GM18951 (cell line): Measurements from ENCODE around the gene ATG2A.
A peak's percentile ranks its signal among the peaks of the same experiment; 100 is the strongest.

Experiments used
- POLR2A ChIP-seq: IDR thresholded peaks from 4 replicates; pipeline ENCODE4 v1.6.1; 2011; ENCODE audit warnings: mild to moderate bottlenecking; ENCODE audit not compliant: insufficient read length, insufficient read depth; ENCODE audit errors: extremely low read depth
- in situ Hi-C: fragments of 300-500 bp; cut with MboI; formaldehyde crosslinking; loops from one replicate; pipeline ENCODE4 v1.12.0; 2022; ENCODE audit warnings: low sequenced_read_pairs, mixed read lengths, inconsistent platforms; ENCODE audit not compliant: unreplicated experiment

ATG2A gene

DNA sequence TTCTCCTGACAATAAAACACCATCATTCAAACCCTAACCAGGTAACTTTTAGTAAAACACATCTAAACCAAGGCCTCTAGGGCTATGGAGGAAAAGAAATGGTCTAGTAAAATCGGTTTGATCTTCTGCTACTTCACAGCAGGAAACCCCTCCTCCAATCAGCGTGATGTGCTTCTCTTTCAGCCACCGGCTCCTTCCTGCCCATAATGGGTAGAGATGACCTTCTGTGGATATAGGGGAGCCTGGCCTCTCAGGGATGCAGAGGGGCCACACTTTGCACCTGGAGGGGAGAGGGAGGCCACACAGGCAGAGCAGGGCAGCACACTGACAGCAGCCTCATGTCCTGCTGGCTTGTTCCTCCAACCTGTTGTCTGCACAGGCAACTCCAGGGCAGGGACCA lies 45.5 kb downstream of the ATG2A start:
- TF ChIP-seq POLR2A = no peak
- in situ Hi-C loops = no loop called here

DNA sequence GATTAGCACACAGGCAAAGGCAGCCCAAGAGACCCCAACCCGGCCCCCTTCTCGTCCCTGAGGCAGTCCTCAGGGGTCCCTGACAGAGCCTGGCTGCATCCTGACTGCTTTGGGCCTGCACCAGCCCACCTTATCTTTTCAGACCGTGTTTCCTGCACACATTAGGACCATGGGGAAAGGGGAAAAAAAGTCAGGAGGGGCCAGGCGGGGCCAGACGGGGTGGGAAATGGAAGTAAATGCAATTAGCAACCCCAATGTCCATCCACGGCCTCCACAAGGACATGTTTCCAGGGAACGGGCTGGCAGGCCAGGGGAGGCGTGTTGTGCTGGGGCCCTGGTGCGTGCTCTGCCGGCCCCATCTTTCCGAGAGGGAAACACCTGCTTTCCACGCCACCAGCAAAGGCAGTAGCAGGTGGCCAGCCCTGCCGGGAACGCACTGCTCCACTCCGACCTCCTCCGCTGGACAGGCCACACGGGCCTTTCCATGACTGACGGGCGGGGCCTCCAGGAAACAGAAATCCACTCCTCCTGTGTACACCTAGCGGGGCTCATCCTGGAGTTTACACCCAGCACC lies 46.0 kb downstream of the ATG2A start:
- in situ Hi-C loops = no loop called here
- TF ChIP-seq POLR2A = no peak

DNA sequence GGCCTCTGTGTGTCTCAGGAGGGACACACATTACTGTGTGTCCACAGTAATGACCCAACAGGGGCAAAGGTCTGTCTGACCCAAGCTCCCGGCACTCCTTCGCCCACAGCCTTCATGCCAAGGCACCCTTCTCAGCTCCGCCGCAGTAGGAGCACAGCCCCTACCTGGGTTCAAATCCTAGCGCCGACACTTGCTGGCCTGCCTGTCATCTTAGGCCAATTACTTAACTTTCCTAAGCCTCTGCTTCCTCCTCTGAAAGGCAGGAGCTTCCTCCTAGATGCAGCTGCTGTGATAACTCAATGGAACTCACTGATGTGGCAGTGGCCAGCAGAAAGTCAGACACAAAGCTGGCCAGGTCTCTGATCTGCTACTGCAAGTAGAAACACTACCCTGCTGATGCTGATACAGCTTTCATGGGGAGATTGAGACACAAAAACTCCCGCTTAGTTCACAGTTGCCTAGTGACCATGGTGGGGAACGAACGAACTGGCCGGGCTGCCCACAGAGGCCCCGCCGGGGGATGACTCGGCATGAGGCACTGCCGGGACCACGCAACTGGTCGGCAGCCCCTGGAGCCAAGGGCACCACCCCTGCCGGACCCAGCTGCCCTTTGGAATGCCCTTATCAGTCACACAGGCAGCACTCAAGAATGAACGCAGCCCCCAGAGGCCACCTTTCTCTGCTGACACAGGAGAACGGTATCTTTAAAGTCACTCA lies 46.7 kb downstream of the ATG2A start:
- in situ Hi-C loops = no loop called here
- no peak for TF ChIP-seq POLR2A

DNA sequence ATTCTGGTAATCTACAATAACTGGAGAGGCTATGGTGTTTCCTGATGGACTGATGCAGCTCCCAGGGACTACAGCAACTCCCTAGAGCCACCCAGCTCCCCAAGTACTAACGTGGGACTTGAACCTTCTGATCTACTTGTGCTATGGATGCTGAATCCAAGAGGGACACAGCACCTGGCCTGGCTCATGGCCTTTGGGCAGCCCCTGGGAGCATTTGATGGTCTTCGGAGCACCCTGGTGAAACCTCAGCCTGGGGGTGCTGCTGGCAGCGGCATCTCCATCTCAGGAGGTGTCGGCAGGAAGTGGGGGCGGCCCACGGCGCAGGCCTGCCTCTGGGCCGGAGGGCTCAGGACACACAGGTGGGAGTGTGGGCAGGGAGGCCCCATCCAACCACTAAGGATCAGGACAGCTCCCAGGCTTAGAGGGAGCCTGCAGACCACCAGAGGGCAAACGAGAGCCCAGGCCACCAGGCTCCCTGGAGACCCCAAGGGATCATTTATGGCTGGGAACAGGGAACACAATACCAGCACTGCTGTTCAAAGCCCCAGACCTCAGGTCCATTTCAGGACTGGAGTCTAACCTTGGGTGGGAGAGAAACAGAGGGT lies 47.3 kb downstream of the ATG2A start:
- in situ Hi-C loops = no loop called here

GRCh38 chr11:64868904-64869570 lies 48.0 kb downstream of the ATG2A start:
- no peak for TF ChIP-seq POLR2A
- in situ Hi-C loops = no loop called here

More for the DNA sequence above, 47.3 kb downstream of the ATG2A start:
- no peak for TF ChIP-seq POLR2A

DNA sequence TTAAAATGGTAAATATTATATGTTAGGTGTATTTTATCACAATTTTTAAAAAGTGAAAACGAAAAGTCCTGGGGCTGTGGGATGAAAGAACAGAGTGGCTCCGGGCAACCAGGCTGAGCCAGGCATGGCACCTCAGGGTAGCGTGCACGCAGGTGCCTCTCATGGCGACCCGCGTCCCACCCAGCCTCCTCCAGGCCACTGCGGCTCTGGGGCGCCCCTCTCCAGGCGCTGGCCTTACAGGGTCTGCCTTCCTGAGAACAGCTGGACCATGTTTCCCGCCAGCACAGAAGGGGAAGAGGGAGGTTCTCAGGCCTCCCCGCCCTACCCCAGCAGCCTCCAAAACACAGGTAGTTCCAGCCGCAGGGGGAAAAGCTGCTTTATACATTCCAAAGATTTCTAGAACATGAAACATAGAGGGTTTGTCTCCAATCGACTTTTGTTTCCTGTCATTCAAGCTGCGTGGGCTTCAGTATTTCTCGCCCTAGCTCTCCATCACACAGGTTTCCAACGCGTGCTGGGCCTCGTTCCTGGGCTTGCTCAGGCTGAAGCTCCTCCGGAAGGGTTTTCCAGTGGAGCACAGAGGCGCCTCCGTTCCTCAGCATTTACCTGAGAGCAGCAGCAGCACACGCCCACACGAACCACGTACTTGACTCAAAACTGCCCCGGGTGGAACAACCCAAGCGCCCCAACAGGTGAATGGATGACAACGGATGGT lies 49.1 kb downstream of the ATG2A start:
- TF ChIP-seq POLR2A = no peak
- in situ Hi-C loops = no loop called here

GRCh38 chr11:64866173-64866491 lies 50.9 kb downstream of the ATG2A start:
- in situ Hi-C loops = no loop called here
- no peak for TF ChIP-seq POLR2A

GRCh38 chr11:64865286-64866172 lies 51.5 kb downstream of the ATG2A start:
- no peak for TF ChIP-seq POLR2A
- in situ Hi-C loops = no loop called here

DNA sequence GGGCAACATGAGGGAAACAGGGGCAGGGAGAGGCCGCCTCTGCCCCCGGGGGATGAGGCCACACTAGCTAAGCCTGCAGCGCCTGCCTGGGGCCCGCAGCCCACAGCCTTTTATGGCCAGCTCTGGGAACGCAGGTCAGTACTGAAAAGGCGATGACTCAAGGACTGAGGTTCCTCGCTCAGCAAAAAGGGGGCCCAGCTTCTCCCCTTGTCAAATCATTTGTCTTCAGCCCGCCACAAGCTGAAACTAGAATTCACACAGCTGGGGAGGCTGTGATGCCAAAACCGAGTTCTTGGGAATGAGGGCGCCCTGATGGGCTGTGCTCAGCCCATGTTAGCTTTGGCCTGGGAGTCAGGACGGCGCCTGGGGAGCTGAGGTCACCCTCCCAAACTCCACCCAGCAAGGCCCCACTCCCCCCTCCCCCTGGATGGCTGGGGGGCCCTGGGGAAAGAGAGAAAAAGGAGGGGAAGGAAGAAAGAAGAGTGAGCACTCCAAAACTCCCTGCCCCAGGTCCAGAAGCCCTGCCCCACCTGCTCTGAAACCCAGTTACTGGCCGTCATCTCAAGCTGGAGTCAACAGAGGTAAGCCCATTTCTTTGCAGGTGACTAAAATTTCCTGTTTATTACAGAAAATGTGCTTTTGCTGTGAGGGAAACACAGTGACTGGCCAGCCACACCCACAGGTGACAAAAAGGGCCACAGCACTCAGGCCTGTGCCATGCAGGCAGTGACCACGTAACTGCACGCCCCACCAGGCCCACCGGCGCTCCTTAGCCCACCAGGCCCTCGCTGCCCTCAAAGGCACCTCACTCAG lies 52.3 kb downstream of the ATG2A start:
- peak; percentile 32 for TF ChIP-seq POLR2A
- in situ Hi-C loops = no loop called here

- in situ Hi-C loops = no loop called here
- TF ChIP-seq POLR2A = no peak
Observed at GRCh38 chr11:64864135-64864472, 52.9 kb downstream of the ATG2A start.

DNA sequence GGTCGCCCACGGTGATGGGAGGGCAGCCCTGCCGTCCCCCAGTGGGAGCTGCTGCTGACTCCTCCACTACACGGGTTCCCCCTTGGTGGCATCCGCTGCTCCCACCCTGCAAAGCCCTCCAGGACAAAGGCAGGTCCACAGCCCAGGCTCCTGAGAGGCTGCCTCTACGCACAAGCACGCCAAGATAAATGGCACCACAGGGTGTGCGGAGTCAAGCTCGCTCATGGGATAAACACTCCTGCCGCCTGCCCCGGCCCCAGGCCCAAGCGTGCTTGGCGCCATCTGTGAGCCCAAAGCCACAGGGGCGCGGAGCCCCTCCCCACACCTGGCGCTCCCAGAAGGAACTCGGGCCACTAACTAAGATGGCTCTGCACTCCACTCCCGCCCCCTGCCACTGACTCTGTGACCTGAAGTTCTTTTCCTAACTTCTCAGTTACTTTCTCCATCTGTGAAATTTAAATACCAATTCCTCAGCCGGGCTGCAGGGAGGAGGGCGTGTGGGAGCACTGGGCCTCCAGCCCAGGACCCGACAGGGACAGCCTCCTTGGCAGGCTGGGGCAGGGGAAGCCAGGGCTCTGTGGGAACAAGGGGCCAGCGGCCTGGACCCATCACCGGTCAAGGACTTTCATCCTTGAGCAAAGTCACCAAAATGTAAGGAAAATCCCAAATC lies 53.5 kb downstream of the ATG2A start:
- in situ Hi-C loops = no loop called here
- no peak for TF ChIP-seq POLR2A
